Measurements from ENCODE around the gene PHF23.

Gene PHF23

DNA sequence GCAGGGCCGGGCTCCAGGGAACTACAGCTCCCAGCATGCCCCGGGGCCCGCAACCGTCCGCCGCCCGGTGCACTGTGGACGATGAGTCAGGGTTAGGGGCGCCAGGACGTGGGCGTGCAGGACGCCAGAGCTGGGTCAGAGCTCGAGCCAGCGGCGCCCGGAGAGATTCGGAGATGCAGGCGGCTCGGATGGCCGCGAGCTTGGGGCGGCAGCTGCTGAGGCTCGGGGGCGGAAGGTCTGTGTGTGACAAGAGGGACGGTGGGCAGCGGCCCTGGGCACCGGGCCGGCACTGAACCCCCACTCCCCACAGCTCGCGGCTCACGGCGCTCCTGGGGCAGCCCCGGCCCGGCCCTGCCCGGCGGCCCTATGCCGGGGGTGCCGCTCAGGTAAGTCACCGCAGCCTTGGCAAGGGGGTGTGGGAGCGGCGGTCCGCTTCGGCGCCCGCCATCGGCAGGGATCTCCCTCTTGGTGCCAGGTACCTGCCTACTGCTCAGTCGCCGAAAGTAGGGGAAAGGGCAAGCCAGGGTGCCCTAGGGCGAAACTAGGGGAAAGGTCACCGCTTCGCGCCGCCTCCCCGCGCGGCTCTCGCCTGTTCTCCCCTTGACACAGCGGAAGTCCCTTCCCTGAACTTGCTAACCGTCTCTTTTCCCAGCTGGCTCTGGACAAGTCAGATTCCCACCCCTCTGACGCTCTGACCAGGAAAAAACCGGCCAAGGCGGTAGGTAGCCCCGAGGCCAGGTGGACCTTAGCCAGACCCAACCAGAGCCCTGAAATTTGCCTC, 19.3 kb downstream of the PHF23 start, which contains the start of the genes ACADVL and DLG4:
ACADVL (plus strand) TSS at position 127 of the 781 bp plus-strand sequence; CDS start at position 174, 47 bp downstream.
DLG4 (minus strand) TSS at position 25 of the 781 bp plus-strand sequence.
- DNase-seq (ENCODE audit: low read depth): peak; percentile 71

DNA sequence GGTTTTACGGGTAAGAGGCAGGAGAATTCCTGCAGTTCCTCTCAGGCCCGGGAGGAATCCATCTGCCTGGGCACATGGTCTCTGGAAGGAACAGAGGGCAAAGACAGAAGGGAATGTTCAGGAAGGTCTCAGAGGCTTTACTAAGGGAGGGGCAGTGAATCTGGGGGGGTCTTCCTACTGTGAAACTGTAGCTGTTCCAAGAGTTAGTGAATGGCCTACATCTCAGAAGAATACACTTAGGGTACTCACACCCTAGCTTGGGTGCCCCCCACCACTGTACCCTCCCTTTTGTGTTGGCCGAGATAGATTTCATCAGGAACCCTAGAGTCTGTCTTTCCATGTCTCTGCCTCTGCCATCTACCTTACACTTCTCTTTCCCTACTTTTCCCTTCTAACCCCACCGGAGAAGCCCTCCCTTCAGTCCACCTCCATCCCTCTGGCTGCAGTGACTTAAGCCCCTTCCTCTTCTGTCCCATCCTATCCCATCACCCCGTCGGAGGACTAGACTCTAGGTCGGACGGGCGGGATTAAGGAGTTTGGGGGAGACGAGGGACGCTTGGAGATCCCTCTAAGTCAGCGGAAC, 19.9 kb downstream of the PHF23 start:
- no peak for DNase-seq (ENCODE audit: low read depth)

DNA sequence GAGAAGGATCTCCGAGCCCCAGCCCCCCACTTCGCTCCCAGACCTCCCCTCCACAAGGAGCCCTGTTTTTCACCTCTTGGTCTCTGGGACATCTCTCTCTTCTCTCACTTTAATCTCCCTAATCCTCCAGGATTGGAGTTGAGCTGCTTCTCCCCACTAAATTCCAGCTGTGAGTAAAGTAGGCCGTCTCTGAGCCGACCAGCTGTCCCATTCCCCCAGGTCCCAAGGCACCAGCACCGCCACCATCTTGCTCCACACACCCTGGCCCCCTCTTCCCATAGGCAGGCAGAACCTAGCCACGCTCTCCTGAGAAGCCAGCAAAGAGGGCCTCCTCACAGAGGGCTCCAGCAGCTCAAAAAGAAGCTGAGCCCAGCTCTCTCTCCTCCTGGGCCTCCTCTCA, 20.5 kb downstream of the PHF23 start:
- no peak for DNase-seq (ENCODE audit: low read depth)

DNA sequence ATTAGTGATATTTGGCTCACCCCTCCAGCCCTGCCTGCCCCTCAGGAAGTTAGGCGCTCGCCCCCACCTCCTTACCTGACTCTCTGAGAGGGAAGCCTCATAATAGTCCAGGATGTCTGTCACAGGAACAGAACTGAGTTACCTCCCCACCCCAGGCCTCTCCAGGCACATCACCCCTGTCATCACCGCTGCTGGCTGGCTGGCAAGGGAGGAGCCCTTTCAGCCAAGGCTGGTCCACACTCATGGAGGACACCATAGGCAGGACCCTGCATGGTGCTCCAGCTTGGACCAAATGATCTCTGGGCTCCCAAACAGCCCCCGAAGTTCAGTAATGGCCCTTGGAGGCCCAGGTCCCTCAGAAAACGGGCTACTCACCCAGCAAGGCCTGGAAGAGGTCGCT, 21.1 kb downstream of the PHF23 start:
- no peak for DNase-seq (ENCODE audit: low read depth)

DNA sequence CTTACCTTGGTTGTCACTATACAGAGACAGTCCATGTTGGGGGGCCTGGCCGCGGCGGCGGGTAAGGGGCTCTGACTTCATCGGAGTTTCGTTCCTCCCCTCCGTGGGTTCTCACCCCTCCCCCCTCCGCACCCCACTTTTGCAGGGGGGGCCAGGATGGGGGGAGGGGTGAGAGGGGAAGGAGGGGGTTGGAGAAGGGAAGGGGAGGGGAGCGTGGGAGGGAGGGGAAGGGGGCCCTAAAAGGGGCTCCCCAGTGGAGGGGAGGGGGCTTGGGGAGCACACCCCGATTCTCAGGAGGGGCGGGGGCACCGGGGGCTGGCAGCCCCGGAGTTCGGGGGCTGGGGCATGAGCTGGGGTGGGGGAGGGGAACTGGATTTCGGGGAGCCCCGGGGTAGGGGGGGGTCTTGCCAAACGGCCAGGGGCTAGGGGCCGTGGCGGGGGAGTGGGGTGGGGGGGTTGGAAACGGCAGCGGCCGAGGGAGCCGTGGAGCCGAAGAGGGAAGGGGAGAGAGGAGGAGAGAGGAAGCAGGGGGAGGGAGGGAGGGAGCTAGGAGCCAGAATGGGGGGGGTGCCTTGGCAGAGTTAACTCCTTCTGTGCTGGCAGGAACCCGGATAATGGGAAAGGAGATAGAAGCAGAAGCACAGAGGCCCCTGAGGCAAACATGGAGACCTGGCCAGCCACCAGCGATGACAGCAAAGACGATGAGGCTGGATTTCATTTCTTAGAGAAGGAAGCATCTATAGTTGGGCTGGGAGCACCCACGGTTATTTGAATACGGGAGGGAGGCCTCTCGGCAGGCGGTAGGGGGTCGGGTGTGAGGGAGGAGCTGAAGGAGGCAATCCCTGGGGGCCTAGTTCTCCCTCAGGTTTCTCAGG, 21.9 kb downstream of the PHF23 start:
- no peak for DNase-seq (ENCODE audit: low read depth)

DNA sequence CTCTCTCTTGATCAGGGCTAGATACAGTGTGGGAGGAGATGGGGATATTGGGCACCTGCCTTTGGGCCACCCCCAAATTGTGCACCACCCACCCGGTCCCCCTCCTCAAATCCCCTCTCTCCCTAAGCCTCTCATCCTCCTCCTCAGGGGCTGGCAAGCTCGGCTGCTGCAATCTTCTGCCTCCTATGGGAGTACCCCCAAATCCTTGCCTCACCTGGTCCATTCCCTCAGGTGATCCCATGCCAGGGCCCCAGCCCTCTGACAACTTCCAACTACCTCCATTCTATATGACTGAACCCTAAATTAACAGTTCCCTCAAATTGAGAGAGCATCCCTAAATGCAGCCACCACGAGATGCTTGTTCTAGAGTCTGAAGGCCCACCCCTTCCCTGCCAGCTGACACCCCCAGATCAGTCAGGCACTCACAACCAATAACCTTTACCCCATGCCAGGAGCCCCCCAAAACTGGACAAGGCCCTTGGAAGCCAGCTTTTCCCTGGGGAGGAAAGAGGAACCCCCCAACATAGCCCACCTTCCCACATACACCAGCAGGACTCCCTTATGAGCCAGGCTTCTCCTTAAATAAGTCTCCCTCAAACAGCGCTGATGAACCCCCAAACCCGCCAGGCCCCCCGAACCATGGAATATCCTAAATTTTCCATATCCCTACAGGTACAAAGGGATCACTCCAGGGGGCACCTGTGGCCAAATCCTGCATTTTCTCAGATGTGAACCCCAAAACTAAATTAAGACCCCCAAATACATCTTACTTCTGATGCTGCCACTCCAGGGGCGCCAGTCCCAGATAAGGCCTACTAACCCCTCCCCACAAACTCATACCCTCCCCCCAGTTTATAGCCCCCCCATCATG, 22.8 kb downstream of the PHF23 start:
- no peak for DNase-seq (ENCODE audit: low read depth)

DNA sequence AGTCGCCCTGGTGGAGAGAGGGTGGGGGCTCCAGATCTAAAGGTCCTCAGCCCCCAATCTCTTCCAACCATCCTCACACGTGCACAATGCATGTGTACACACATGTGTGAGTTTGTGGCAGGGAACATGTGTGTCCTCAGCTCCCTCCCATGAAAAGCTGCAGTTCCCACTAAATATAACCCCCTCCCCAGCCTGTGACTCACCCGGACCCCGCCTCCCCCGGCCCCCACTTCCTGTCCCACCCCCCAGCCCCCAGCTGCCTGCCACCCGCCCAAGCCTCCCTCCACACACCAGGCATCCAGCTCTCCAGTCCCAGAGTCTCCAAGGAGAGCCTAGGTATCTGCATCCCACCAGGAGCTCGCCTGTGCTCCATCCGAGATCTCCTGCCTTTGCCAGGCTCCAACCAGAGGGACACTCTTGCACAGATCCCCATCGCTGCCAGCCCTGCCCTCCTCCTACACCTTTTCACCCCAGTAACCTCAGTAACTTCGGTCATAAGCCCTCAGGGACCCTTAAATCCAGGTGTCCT, 23.5 kb downstream of the PHF23 start:
- DNase-seq (ENCODE audit: low read depth): no peak

DNA sequence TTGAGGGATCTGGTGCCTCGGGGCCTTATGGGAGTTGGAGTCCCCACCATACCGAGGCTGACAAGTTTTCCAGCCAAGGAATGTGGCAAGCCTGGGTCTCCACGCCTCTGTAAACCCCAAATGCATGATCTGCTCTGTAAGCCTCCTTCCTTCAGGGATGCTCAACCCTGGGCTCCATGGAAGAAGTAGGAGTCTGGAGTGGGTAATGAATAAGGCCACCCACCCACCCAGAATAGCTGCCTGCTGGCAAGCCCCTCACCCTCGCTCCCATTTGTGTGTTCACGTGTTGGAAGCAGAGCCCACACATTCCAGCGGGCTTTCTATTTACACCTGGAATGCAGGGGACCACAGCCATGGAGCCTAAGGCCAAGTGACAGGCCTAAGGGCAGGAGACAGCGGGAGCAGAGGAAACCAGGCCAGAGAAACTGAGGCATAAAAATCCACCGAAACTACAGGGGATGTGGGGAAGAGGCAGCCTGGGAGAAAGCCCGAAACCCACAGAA, 24.1 kb downstream of the PHF23 start:
- DNase-seq (ENCODE audit: low read depth): no peak

DNA sequence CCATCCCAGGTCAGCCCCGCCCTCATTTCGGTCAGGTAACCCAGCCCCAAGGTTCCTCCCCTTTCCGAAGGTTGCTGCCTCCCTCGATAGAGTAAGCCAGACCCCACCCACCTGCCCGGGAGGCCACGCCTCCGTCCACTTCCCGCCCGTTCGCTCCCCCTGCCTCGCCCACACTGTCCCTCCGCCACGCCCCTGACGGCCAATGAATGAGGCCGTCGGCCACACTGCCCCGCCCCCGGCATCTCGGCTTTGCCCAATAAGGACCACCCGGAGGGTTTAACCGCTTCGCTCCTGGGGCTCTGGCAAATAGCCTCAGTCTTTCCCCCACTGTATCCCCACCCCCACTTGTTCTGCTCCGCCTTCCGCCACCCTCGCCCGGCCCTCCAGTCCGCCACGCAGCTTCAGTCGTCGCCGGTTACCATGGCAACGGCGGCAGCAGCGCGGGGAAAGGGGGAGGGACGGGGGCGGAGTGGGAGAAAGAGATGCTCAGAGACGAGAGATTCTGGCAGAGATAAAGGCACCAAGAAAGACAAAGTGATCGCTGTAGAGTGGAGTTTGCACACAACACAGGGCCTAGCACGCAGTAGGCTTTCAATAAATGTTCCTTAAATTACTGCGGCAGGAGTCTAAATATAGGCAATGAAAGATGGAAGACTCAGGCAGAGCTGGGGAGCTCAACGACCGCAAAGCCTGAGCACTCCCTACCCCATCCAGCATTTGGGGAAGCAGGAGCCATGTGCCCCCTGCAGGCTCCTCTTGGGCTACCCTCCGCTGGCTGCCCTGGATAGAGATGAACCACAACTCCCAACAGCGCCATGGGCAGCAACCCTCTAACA, 24.7 kb downstream of the PHF23 start:
- peak; percentile 90 for DNase-seq (ENCODE audit: low read depth)

DNA sequence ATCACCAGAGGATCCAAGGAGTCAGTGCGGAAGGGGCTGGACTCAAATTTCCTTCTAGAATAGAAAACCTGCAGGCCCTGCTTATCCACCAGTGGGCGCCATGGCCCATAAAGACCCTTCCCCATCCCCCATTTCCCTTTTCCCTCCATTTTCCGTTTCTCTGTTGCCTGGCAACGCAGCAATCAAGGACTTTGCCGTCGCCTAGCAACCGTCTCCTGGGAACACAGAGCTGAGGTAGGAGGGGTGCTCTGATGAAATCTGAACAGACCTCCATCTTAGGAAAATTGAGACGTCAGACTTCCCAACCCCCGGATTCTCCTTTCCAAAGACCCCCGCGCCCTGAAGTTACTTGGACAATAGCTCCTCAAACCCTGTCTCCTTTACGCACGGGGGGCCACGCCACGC, 25.4 kb downstream of the PHF23 start:
- no peak for DNase-seq (ENCODE audit: low read depth)

DNA sequence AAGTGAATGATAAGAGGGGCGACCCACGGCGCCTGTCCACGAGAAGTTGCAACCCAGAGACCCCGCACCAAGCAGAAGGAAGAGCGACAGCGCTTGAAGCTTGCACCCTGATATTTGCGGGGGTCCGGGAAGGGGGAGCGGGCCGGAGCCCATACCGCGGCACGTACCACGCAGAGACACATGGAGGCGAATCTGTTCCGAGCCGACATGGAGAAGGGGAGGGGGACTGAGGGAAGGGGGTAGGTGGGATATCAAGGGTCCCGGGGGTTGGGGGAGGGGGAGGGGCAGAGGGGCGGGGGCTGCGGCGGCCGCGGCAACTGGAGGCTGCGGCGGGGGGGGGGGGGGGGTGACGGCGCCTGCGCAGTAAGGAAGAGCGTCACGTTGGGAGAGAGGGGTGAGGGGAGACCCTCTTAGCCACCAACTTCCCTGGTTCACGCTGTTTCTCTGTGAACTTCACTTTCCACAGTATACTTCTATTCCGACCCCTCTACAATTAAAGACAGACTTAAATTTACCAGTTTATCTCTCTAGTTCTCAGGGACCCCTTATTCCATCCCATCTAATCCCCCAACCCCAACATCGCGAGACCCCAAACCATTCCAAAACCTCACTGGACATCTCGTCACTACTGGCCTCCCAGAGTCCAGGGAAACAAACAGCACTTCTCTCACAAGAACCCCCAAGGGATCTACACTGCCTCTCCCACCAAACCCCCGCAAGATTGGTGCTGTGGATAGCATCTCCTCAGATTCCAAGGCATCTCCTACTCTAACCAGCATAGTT, 27.6 kb downstream of the PHF23 start:
- DNase-seq (ENCODE audit: low read depth): no peak

DNA sequence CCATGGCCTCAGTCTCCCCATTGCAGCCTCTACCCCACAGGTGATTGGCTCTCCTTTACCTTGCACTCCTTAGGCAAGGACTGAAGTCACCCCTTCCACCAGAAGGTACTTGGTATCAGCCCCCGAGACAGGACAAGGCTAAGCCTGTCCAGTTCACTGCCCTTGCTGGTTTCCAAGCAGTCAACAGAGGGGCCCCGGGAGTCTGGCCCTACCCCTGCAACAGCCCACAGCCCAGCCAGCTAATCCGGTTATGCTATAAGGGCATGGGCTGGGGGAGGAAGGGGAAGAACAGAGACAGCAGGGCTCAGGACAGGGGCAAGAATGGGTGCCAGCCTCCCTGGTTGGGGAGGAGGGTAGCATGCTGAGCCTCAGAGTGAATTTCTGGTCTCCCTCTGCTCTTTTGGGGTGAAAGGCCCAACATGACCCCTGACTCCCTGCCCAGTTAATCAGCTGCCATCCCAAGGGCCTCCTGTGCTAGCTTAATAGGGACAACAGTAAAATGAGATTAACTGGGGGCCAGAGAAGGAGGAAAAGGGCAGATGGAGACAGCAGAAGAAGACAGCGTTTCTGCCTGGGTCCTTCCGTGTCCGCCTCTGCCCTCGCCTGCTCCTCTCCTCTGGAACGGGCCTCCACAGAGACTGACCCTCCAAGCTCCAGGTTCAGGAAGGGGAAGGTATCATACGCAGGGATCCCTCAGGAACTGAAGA, 30.4 kb downstream of the PHF23 start:
- DNase-seq (ENCODE audit: low read depth): no peak

DNA sequence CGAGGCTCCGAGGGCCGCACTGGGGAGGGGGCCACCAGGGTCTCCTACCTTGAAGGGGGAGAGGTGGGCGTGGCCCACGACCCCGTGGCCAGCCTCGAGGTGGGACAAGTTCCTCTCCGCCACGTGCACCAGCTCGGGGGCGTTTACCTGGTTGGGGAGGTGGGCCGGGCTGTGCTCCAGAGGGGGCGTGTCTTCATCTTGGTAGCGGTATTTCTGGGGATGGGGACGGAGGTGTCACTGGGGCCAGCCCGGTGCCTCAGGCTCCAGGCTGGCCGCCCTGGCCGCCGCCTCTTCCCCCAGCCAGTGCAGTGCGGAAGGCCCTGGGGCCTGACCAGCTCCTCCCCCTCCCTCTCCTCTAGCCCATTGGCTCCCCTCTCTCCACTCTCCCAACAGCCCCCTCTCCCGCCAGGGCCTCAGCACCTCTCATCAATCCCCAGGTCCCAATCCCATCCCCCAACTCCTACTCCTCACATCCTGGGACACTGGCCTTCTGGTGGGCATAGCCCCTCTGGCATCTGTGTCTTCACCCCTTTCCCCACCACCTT, 31.2 kb downstream of the PHF23 start:
- no peak for DNase-seq (ENCODE audit: low read depth)

DNA sequence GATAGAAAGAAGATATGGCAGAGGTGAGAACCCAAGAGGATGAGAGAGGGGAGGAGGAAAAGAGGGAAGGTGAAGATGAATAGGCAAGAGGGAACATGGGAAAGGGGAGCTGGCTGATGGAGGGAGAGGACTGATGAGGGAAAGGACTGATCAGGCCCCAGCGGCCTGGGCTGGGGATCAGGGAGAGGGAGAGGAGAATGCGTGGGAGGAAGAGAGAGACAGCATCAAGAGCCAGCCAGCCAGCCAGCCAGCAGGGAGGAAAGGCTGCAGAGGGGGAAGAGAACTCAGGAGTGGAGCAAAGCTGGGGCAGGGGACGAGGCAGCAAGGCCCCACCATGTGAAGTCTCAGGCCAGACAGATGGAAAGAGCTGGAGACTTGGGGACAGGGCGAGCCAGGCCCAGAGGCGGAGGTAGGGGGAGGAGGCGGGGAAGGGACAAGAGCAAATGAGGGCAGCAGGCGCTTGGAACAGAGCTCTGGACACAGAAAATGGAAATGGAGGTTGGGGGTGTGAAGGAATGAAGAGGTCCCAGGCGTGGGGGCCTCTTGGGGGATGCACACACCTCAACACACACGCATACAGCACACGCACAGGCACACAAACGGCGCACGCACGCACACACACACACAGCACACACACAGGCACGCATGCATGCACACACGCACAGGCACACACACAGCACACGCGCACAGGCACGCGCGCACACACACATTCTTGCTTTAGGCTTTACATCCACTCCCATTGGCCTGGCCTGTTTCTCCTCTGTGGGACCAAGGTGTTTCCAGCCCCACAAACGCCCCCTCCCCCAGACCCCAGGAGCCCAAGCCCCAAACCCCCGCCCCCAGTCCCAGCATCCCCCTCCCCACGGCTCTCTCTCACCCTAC, 31.9 kb downstream of the PHF23 start:
- no peak for DNase-seq (ENCODE audit: low read depth)

DNA sequence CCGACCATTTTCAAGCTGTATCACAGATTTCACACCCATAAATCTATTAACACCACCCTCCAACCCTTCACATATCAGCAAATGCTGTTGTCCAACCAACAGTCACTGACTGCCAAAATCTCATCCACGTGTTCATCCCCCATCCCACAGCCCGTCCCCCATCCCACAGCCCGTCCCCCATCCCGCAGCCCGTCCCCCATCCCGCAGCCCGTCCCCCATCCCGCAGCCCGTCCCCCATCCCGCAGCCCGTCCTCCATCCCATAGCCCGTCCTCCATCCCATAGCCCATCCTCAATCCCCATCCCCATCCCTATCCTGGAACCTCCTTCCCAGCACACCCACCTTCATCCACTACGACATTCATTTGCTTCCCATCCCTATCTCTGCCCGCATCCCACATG, 33.7 kb downstream of the PHF23 start:
- no peak for DNase-seq (ENCODE audit: low read depth)

DNA sequence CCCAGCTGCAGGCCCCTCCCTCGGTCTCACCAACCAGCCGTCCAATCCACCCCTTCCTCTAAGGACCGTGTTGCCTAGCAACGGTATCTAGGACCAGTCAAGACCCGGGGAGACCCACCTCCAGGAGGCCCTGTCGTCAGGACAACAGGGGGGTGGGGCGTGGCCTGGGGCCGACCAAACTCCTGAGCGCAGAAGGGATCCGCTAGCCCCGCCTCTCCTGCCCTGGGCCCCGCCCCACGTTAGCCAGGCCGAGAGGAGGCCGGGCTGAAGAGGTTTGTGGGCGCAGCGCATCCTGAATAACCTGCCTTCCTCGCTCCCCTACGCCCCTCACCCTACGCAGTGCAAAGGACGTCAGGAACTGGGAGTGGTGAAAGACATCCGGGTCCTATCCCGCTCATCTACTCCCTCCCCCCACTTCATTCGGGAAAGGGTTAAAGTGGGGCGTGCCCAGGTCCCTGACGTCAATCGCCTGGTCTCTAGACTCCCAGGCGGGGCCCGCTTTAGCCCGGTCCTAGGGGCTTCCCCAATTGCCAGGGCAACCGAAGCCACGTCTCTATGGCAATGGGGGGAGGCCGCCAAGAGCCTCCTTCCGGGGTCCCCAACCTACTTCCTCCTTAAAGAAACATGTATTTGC, 34.3 kb downstream of the PHF23 start:
- peak; percentile 24 for DNase-seq (ENCODE audit: low read depth)

DNA sequence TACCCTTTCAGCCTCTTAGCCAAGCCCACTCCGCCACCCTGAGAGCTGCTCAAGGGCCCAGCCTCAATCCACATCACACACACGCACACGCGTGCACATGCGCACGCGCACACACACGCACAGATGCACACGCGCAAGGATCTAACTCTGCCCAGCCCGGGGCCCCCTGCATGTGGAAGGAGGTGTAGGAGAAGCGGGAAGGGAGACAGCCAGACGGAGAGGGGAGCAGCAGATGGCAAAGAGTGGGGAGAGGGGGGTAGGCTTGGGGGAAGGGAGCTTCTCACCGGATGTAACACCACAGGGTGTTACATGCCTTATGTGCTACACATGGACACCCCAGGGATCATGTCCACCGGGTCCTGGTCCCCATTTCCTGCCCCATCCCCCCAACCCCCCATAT, 34.9 kb downstream of the PHF23 start:
- DNase-seq (ENCODE audit: low read depth): no peak

All from GM04504 (cell line).